CD4-positive, alpha-beta T cell treated with Interleukin-21 for 1 hour (primary cell): ENCODE data around the gene RBM42.
"Not testable (repeated sequence)": the region's sequence is repeated elsewhere in the genome, so short reads cannot be mapped to it uniquely, and the experiment has no call there.

Source experiments
- DNase-seq: peaks from one replicate; pipeline ENCODE4 v3.0.0-alpha.2; 2020

The RBM42 gene

GRCh38 chr19:35628565-35629331 is at the start of gene RBM42:
Gene RBM42 (plus strand): TSS chr19:35629036. CDS start chr19:35629154, 118 bp downstream.
- DNase-seq, result peak; percentile 99

- DNase-seq, result no peak
Measured at GRCh38 chr19:35582760-35583159, 46.1 kb upstream of the RBM42 start.

GRCh38 chr19:35585848-35586247 is 43.0 kb upstream of the RBM42 start, which contains the start of gene PMIS2:
Gene PMIS2 (plus strand): TSS chr19:35586173. CDS start chr19:35586260, 87 bp downstream.
- peak; percentile 8 for DNase-seq

GRCh38 chr19:35587321-35587720 is 41.5 kb upstream of the RBM42 start:
- no peak for DNase-seq

- no peak for DNase-seq
Measured at GRCh38 chr19:35590875-35591274, 38.0 kb upstream of the RBM42 start.

- DNase-seq, result peak; percentile 44
Measured at GRCh38 chr19:35592226-35592625, 36.6 kb upstream of the RBM42 start.

- not testable (repeated sequence) for DNase-seq
Measured at GRCh38 chr19:35595026-35595425, 33.8 kb upstream of the RBM42 start.

- DNase-seq, result no peak
Measured at GRCh38 chr19:35595928-35596327, 32.9 kb upstream of the RBM42 start.

GRCh38 chr19:35596366-35596999 is 32.4 kb upstream of the RBM42 start:
- no peak for DNase-seq

- DNase-seq, result no peak
Measured at GRCh38 chr19:35601971-35602370, 26.9 kb upstream of the RBM42 start.

GRCh38 chr19:35604436-35604835 is 24.4 kb upstream of the RBM42 start:
- not testable (repeated sequence) for DNase-seq

GRCh38 chr19:35607170-35607569 is 21.7 kb upstream of the RBM42 start:
- DNase-seq, result not testable (repeated sequence)

- DNase-seq, result no peak
Measured at GRCh38 chr19:35607661-35608060, 21.2 kb upstream of the RBM42 start.

GRCh38 chr19:35608251-35608650 is 20.6 kb upstream of the RBM42 start:
- DNase-seq, result peak; percentile 23

GRCh38 chr19:35609851-35610353 is 18.9 kb upstream of the RBM42 start:
- peak; percentile 55 for DNase-seq

GRCh38 chr19:35612224-35612558 is 16.6 kb upstream of the RBM42 start:
- no peak for DNase-seq

- DNase-seq, result peak; percentile 96
Measured at GRCh38 chr19:35612559-35613321, 16.1 kb upstream of the RBM42 start, which contains the start of gene HAUS5. Gene HAUS5 (plus strand): TSS chr19:35612735. CDS start chr19:35612795, 60 bp downstream.

GRCh38 chr19:35613574-35613973 is 15.3 kb upstream of the RBM42 start:
- DNase-seq, result no peak

- DNase-seq, result no peak
Measured at GRCh38 chr19:35615036-35615435, 13.8 kb upstream of the RBM42 start.

GRCh38 chr19:35618857-35619256 is 10.0 kb upstream of the RBM42 start:
- no peak for DNase-seq

GRCh38 chr19:35619290-35619923 is 9.4 kb upstream of the RBM42 start:
- DNase-seq, result no peak

- no peak for DNase-seq
Measured at GRCh38 chr19:35620001-35620400, 8.8 kb upstream of the RBM42 start.

- DNase-seq, result no peak
Measured at GRCh38 chr19:35621708-35622107, 7.1 kb upstream of the RBM42 start.
